Vagina (tissue), 2 donors: ENCODE measurements around the gene MAST4. TPM values are rescaled to one million over a fixed set of nuclear protein-coding genes. Genes with fewer than 3 reads are reported as not detected.

ENCODE experiments used
- DNase-seq, 2 donors: peaks; one replicate each; pipeline ENCODE4 v3.0.0-alpha.2; 2017; ENCODE audit errors: extremely low spot score in 2 of 2
- H3K27ac ChIP-seq: fragments of 200-600 bp; sonication (generic); one replicate; pipeline ENCODE4 v1.5.1; 2019
- H3K27me3 ChIP-seq: fragments of 200-600 bp; sonication (generic); one replicate; pipeline ENCODE4 v1.5.1; 2019
- H3K36me3 ChIP-seq, 2 donors: fragments of 200-600 bp; sonication (generic); one replicate each; pipeline ENCODE4 v1.5.1; 2017 to 2019
- H3K4me1 ChIP-seq: fragments of 200-600 bp; sonication (generic); one replicate; pipeline ENCODE4 v1.5.1; 2019
- H3K4me3 ChIP-seq, 2 donors: fragments of 200-600 bp; sonication (generic); 1 replicate in 1 of 2; 2 replicates in 1 of 2; pipeline ENCODE4 v1.5.1; 2016 to 2019
- H3K9me3 ChIP-seq: fragments of 200-600 bp; sonication (generic); one replicate; pipeline ENCODE4 v1.5.1; 2019
- POLR2A ChIP-seq, 2 donors: fragments of 450-650 bp; IDR thresholded peaks; one replicate each; pipeline ENCODE4 v1.6.1; 2017; ENCODE audit warnings: antibody characterized with exemption in 2 of 2, mild to moderate bottlenecking in 2 of 2, moderate library complexity in 2 of 2
- POLR2AphosphoS5 ChIP-seq, 2 donors: sonication (generic); formaldehyde crosslinking; IDR thresholded peaks; one replicate each; pipeline ENCODE4 v1.9.0; 2017; ENCODE audit warnings: antibody characterized with exemption in 2 of 2, mild to moderate bottlenecking in 2 of 2, low read depth in 1 of 2; ENCODE audit not compliant: insufficient read depth in 1 of 2
- intact Hi-C: fragments of 100-400 bp; cut with DNase I; formaldehyde crosslinking; loops from one replicate; pipeline ENCODE4 v1.15.1; 2023
- total RNA-seq: library from RNA; depleted of rRNA; stranded (reverse); fragments of >200 nt; gene quantifications from one replicate; pipeline ENCODE4 v1.2.3, GENCODE V29; 2016
- TF ChIP-seq, protein P1 (sequence below), 3 experiments: fragments of 450-650 bp in 2 of 3; fragments of 200-600 bp in 1 of 3; sonication (generic) in 1 of 3; IDR thresholded peaks; one replicate each; pipeline ENCODE4 v1.5.1; 2017 to 2019; ENCODE audit warnings: antibody characterized with exemption in 3 of 3, mild to moderate bottlenecking in 2 of 3, moderate library complexity in 2 of 3

Gene MAST4
- total RNA-seq, 1 donor from 2014 or later: 85.9 TPM

DNA sequence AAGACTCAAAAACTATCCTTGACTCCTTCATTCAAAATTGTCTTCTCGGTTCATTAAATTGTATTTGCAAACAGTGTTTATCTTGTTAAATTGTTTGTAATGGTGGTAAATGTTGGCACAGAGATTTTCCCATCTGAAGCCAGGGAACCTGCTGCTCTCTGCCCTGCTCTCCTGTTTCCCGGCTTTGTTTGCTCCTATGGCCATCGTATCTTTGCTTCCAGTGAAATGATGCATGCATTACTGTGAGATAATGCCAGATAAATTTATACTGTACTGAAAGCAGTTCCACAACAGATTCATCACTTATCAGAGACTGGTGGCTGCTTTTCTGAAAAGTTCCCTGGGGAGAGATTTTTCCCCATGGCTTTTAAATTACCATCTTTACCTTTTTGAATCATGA is 519.1 kb downstream of the MAST4 start:
- Histone ChIP-seq H3K4me3 (no peak overlapping the region), H3K36me3 (peaks cover 0 to 15% of the 10 kb centered on the region in 2 donors), H3K9me3 (no peaks in the 10 kb centered on the region), H3K27ac (no peak overlapping the region), H3K27me3 (no peaks in the 10 kb centered on the region), H3K4me1 (no peaks in the 10 kb centered on the region)
- no peak for DNase-seq
- intact Hi-C loops: no loop called here
- TF ChIP-seq POLR2AphosphoS5 (IDR thresholded peaks at IDR 0.05; ENCODE audit: insufficient read depth in 1 of 2, low read depth in 1 of 2) (no peak), POLR2A (IDR thresholded peaks at IDR 0.05) (no peak)
- TF ChIP-seq, protein P1, sequence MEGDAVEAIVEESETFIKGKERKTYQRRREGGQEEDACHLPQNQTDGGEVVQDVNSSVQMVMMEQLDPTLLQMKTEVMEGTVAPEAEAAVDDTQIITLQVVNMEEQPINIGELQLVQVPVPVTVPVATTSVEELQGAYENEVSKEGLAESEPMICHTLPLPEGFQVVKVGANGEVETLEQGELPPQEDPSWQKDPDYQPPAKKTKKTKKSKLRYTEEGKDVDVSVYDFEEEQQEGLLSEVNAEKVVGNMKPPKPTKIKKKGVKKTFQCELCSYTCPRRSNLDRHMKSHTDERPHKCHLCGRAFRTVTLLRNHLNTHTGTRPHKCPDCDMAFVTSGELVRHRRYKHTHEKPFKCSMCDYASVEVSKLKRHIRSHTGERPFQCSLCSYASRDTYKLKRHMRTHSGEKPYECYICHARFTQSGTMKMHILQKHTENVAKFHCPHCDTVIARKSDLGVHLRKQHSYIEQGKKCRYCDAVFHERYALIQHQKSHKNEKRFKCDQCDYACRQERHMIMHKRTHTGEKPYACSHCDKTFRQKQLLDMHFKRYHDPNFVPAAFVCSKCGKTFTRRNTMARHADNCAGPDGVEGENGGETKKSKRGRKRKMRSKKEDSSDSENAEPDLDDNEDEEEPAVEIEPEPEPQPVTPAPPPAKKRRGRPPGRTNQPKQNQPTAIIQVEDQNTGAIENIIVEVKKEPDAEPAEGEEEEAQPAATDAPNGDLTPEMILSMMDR (IDR thresholded peaks at IDR 0.05): no peak

DNA sequence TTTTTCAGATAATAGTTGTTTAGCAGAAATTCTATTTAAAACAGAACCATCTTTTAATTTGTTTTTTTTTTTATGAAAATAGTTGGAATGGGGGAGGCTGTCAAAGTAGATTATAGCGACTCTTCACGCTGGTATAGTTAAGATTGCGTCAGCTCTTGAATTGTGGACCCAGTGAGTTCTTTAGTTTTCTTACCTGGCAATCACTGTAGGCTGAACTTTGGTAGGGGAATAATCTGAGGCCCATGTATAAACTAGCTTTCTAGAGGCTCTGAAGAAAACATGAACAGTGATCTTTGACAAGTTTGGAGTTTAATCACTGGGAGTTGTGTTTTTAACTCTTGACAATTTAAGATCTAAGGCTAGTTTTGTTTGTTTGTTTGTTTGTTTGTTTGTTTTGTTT is 519.6 kb downstream of the MAST4 start:
- H3K4me3 ChIP-seq: no peak overlapping the region
- H3K9me3 ChIP-seq: no peaks in the 10 kb centered on the region
- intact Hi-C loops: no loop called here
- DNase-seq: no peak
- no peaks in the 10 kb centered on the region for H3K4me1 ChIP-seq
- no peak overlapping the region for H3K27ac ChIP-seq
- TF ChIP-seq POLR2AphosphoS5 (IDR thresholded peaks at IDR 0.05; ENCODE audit: insufficient read depth in 1 of 2, low read depth in 1 of 2) (no peak), POLR2A (IDR thresholded peaks at IDR 0.05) (no peak)
- TF ChIP-seq, protein P1 (IDR thresholded peaks at IDR 0.05): no peak
- H3K27me3 ChIP-seq: no peaks in the 10 kb centered on the region
- peaks cover 0 to 13% of the 10 kb centered on the region in 2 donors for H3K36me3 ChIP-seq

DNA sequence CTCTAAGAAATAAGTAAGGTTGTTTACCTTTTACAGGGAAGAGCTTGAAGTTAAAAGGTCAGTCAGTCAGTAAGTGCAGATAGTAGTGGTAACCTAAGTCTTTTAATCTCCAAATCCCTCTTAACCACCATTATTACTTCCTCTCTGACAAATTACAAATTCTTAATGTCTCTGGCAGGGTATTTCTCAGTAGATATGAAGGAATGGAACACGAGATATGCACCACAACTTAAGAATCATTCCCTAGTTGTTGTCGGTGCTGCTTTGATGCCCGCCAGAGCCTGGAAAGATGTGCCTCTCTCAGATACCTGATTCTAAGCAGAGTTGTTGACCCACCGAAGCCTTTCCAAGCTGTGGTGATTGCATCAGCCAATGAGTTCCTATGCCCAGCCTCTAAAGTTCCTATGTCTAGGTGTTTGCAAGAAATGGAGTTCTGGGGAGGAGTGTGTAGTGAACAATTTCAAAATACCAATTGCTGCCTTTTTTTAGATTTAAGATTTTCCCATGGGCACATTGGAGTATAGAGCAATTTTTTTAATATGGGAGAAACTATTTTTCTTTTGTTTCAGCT is 521.9 kb downstream of the MAST4 start:
- Histone ChIP-seq H3K4me3 (no peak overlapping the region), H3K27me3 (no peaks in the 10 kb centered on the region), H3K36me3 (peaks cover 0 to 6% of the 10 kb centered on the region in 2 donors), H3K9me3 (no peaks in the 10 kb centered on the region), H3K27ac (no peak overlapping the region), H3K4me1 (no peaks in the 10 kb centered on the region)
- TF ChIP-seq POLR2AphosphoS5 (IDR thresholded peaks at IDR 0.05; ENCODE audit: insufficient read depth in 1 of 2, low read depth in 1 of 2) (no peak), POLR2A (IDR thresholded peaks at IDR 0.05) (no peak)
- TF ChIP-seq, protein P1 (IDR thresholded peaks at IDR 0.05): no peak
- intact Hi-C loops: no loop called here
- DNase-seq: no peak

DNA sequence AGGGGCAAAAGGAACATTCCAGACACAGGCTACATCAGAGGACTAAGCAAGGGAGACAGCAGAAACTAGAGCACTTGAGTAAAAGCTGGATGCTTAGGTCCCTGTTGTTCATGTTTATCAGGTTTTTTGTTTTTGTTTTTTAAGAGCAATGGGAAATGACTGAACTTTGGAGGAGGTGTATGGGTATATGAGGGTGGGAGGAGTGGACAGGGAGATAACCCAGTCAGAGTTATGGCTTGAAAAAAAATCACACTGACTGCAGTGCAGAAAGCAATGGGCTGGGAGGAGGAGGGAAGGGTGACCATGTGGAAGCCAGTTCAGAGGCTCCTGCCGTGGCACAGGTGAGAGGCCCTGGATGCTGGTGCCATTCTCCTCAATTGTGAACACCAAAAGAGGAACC is 522.8 kb downstream of the MAST4 start:
- Histone ChIP-seq H3K4me1 (no peaks in the 10 kb centered on the region), H3K27me3 (no peaks in the 10 kb centered on the region), H3K4me3 (no peak overlapping the region), H3K9me3 (no peaks in the 10 kb centered on the region), H3K36me3 (peaks cover 0 to 10% of the 10 kb centered on the region in 2 donors), H3K27ac (no peak overlapping the region)
- intact Hi-C loops: no loop called here
- TF ChIP-seq, protein P1 (IDR thresholded peaks at IDR 0.05): no peak
- TF ChIP-seq POLR2A (IDR thresholded peaks at IDR 0.05): no peak
- no peak for TF ChIP-seq POLR2AphosphoS5 (IDR thresholded peaks at IDR 0.05; ENCODE audit: insufficient read depth in 1 of 2, low read depth in 1 of 2)
- no peak for DNase-seq

DNA sequence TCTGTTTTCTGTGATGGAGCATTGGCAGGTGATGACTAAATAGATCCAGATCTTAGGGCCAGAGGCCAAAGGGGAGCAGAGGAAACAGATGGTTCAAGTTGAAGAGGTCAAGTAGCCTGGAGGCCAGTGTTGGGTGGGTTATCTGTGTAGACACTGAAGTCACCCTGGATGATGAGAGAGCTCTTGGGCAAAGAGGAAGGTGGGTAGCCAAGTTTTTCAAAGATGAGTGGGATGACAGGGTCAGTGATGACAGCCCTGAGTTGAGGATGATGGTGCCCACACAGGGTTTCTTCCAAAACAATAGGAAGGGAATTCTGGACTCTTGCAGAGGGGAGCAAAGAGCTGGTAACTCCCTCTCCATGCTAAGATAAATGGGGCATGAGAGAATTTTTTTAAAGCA is 523.8 kb downstream of the MAST4 start:
- TF ChIP-seq, protein P1 (IDR thresholded peaks at IDR 0.05): no peak
- TF ChIP-seq POLR2AphosphoS5 (IDR thresholded peaks at IDR 0.05; ENCODE audit: insufficient read depth in 1 of 2, low read depth in 1 of 2) (no peak), POLR2A (IDR thresholded peaks at IDR 0.05) (no peak)
- intact Hi-C loops: no loop called here
- Histone ChIP-seq H3K36me3 (peaks cover 0 to 18% of the 10 kb centered on the region in 2 donors), H3K4me3 (no peak overlapping the region), H3K4me1 (no peaks in the 10 kb centered on the region), H3K9me3 (no peaks in the 10 kb centered on the region), H3K27ac (no peak overlapping the region), H3K27me3 (no peaks in the 10 kb centered on the region)
- no peak for DNase-seq
